Measurements from ENCODE around the gene MRPS35.

GRCh38 chr12:27782481-27782880 lies 71.8 kb downstream of the MRPS35 start:
- TF ChIP-seq EZH2phosphoT487 (IDR thresholded peaks at IDR 0.05; ENCODE audit: insufficient read depth, low read depth) (no peak), EZH2 (IDR thresholded peaks at IDR 0.05; ENCODE audit: insufficient read depth, poor library complexity, severe bottlenecking) (no peak)
